Naive thymus-derived CD4-positive, alpha-beta T cell (primary cell): ENCODE data around the gene DCBLD1. TPM values are rescaled to one million over a fixed set of nuclear protein-coding genes. Genes with fewer than 3 reads are reported as not detected.

Experiments
- ATAC-seq: fragments of 150-1000 bp; cut with Tn5 transposase; 2 replicates; pipeline ENCODE4 v1.10.0; 2021; ENCODE audit warnings: mild to moderate bottlenecking, moderate library complexity
- CTCF ChIA-PET: fragments of 350-600 bp; sonication (Branson Sonifier 250); formaldehyde crosslinking; loops from one replicate; lab custom pipeline; 2021; ENCODE audit warnings: antibody characterized with exemption; lab: Charles Lee
- POLR2A ChIA-PET: fragments of 350-600 bp; sonication (Branson Sonifier 250); formaldehyde crosslinking; loops from one replicate; lab custom pipeline; 2021; ENCODE audit warnings: antibody characterized with exemption, inconsistent platforms; lab: Charles Lee
- DNase-seq, 9 donors: peaks; one replicate each; pipeline versions ENCODE4 v3.0.0 to v3.0.0-alpha.2; 2020 to 2022; ENCODE audit warnings: mixed read lengths in 1 of 9
- H3K27ac ChIP-seq: one replicate; pipeline ENCODE4 v1.7.0; 2013; ENCODE audit warnings: mild to moderate bottlenecking, low read depth, low read length, moderate library complexity
- H3K27me3 ChIP-seq, 2 donors: one replicate each; pipeline ENCODE4 v1.7.0; 2013; ENCODE audit warnings: low read length in 2 of 2, mild to moderate bottlenecking in 2 of 2, moderate library complexity in 2 of 2; ENCODE audit not compliant: control insufficient read depth in 2 of 2, insufficient read depth in 2 of 2
- H3K36me3 ChIP-seq, 3 experiments: 1 replicate in 2 of 3; 2 replicates in 1 of 3; pipeline ENCODE4 v1.7.0; 2013; ENCODE audit warnings: low read length in 3 of 3, mild to moderate bottlenecking in 3 of 3, moderate library complexity in 1 of 3; ENCODE audit not compliant: insufficient read depth in 3 of 3, control insufficient read depth in 2 of 3
- H3K4me1 ChIP-seq, 2 donors: one replicate each; pipeline ENCODE4 v1.7.0; 2013; ENCODE audit warnings: low read length in 2 of 2, mild to moderate bottlenecking in 2 of 2, moderate library complexity in 1 of 2; ENCODE audit not compliant: control insufficient read depth in 2 of 2, insufficient read depth in 2 of 2
- H3K4me3 ChIP-seq: 2 replicates; pipeline ENCODE4 v1.7.0; 2013; ENCODE audit warnings: mild to moderate bottlenecking, low read length
- H3K9me3 ChIP-seq, 3 experiments: 1 replicate in 2 of 3; 2 replicates in 1 of 3; pipeline ENCODE4 v1.7.0; 2013; ENCODE audit warnings: low read length in 3 of 3; ENCODE audit not compliant: control insufficient read depth in 2 of 3
- H3K27ac Mint-ChIP-seq, 9 donors: one replicate each; pipeline ENCODE4 v1.8.0; 2020 to 2022; ENCODE audit warnings: mixed read lengths in 9 of 9, mild to moderate bottlenecking in 8 of 9, moderate library complexity in 5 of 9, inconsistent platforms in 2 of 9
- H3K27me3 Mint-ChIP-seq, 5 donors: one replicate each; pipeline ENCODE4 v1.8.0; 2021 to 2022; ENCODE audit warnings: mixed read lengths in 5 of 5, mild to moderate bottlenecking in 1 of 5
- H3K36me3 Mint-ChIP-seq, 5 donors: one replicate each; pipeline ENCODE4 v1.8.0; 2020 to 2022; ENCODE audit warnings: mixed read lengths in 5 of 5, mild to moderate bottlenecking in 3 of 5, inconsistent platforms in 1 of 5
- H3K4me1 Mint-ChIP-seq, 7 donors: one replicate each; pipeline ENCODE4 v1.8.0; 2020 to 2022; ENCODE audit warnings: mixed read lengths in 7 of 7, mild to moderate bottlenecking in 3 of 7, inconsistent platforms in 1 of 7
- H3K4me3 Mint-ChIP-seq, 10 donors: one replicate each; pipeline ENCODE4 v1.8.0; 2020 to 2022; ENCODE audit warnings: mild to moderate bottlenecking in 10 of 10, mixed read lengths in 10 of 10, moderate library complexity in 6 of 10, inconsistent platforms in 2 of 10
- H3K9me3 Mint-ChIP-seq, 11 donors: one replicate each; pipeline ENCODE4 v1.8.0; 2020 to 2022; ENCODE audit warnings: mixed read lengths in 11 of 11, mild to moderate bottlenecking in 4 of 11, inconsistent platforms in 1 of 11, moderate library complexity in 1 of 11
- intact Hi-C, 2 donors: fragments of 100-400 bp; cut with micrococcal nuclease; formaldehyde crosslinking; loops; one replicate each; pipeline ENCODE4 v1.15.1; 2023
- polyA plus RNA-seq, 2 donors: library from polyadenylated mRNA; unstranded; fragments of 300-500 nt; fragmentation: Illumina TruSeq; gene quantifications; one replicate each; pipeline ENCODE4 v1.2.3, GENCODE V29; 2021
- total RNA-seq, 6 experiments: library from RNA in 5 of 6; stranded (reverse) in 5 of 6; gene quantifications; 1 replicate in 5 of 6; 2 replicates in 1 of 6; pipeline ENCODE4 v1.2.3 and lab custom pipeline; 2021 to 2026

DCBLD1 gene
- total and polyA plus RNA-seq, 7 experiments from 2014 or later = 1.2 to 7.6 (median 4.4) TPM

- Histone ChIP-seq H3K4me3 (no peak overlapping the region), H3K27me3 (no peaks in the 10 kb centered on the region), H3K36me3 (no peaks in the 10 kb centered on the region), H3K27ac (no peak overlapping the region), H3K4me1 (no peaks in the 10 kb centered on the region), H3K9me3 (no peaks in the 10 kb centered on the region)
- Mint-ChIP-seq H3K4me1 (peaks cover 0 to 20% (median 0%) of the 10 kb centered on the region in 7 donors), H3K9me3 (no peaks in the 10 kb centered on the region), H3K4me3 (no peak overlapping the region), H3K36me3 (no peaks in the 10 kb centered on the region), H3K27me3 (no peaks in the 10 kb centered on the region), H3K27ac (no peak overlapping the region)
- ATAC-seq (no peak), DNase-seq (no peak)
- intact Hi-C loops = no loop called here
- ChIA-PET POLR2A (no interaction called here), CTCF (no interaction called here)
Measured at GRCh38 chr6:117498159-117498558, 15.7 kb downstream of the DCBLD1 start.

GRCh38 chr6:117501722-117502121 lies 19.2 kb downstream of the DCBLD1 start:
- POLR2A ChIA-PET = no interaction called here
- no peak for ATAC-seq
- Histone ChIP-seq H3K27ac (no peak overlapping the region), H3K4me3 (no peak overlapping the region), H3K36me3 (no peaks in the 10 kb centered on the region), H3K27me3 (no peaks in the 10 kb centered on the region), H3K9me3 (no peaks in the 10 kb centered on the region), H3K4me1 (no peaks in the 10 kb centered on the region)
- Mint-ChIP-seq H3K27me3 (no peaks in the 10 kb centered on the region), H3K36me3 (peaks cover 0 to 4% (median 0%) of the 10 kb centered on the region in 5 donors), H3K4me3 (no peak overlapping the region), H3K27ac (no peak overlapping the region), H3K9me3 (no peaks in the 10 kb centered on the region), H3K4me1 (peaks cover 0 to 7% (median 0%) of the 10 kb centered on the region in 7 donors)
- intact Hi-C loops = no loop called here
- no peak for DNase-seq
- CTCF ChIA-PET = no interaction called here

- Mint-ChIP-seq H3K27ac (no peak overlapping the region), H3K36me3 (peaks cover 0 to 4% (median 0%) of the 10 kb centered on the region in 5 donors), H3K4me1 (peaks cover 0 to 6% (median 0%) of the 10 kb centered on the region in 7 donors), H3K9me3 (no peaks in the 10 kb centered on the region), H3K27me3 (no peaks in the 10 kb centered on the region), H3K4me3 (no peak overlapping the region)
- ATAC-seq (no peak), DNase-seq (no peak)
- H3K4me1 ChIP-seq = no peaks in the 10 kb centered on the region
- no peak overlapping the region for H3K4me3 ChIP-seq
- H3K9me3 ChIP-seq = no peaks in the 10 kb centered on the region
- CTCF ChIA-PET = no interaction called here
- intact Hi-C loops = no loop called here
- no peak overlapping the region for H3K27ac ChIP-seq
- POLR2A ChIA-PET = no interaction called here
- no peaks in the 10 kb centered on the region for H3K36me3 ChIP-seq
- H3K27me3 ChIP-seq = no peaks in the 10 kb centered on the region
Measured at GRCh38 chr6:117502580-117502979, 20.1 kb downstream of the DCBLD1 start.

- Mint-ChIP-seq H3K36me3 (peaks cover 0 to 4% (median 0%) of the 10 kb centered on the region in 5 donors), H3K9me3 (no peaks in the 10 kb centered on the region), H3K4me3 (no peak overlapping the region), H3K4me1 (peaks cover 0 to 4% (median 0%) of the 10 kb centered on the region in 7 donors), H3K27ac (no peak overlapping the region), H3K27me3 (no peaks in the 10 kb centered on the region)
- no peak overlapping the region for H3K27ac ChIP-seq
- POLR2A ChIA-PET = no interaction called here
- no peaks in the 10 kb centered on the region for H3K27me3 ChIP-seq
- intact Hi-C loops = no loop called here
- H3K36me3 ChIP-seq = no peaks in the 10 kb centered on the region
- H3K9me3 ChIP-seq = no peaks in the 10 kb centered on the region
- DNase-seq (no peak), ATAC-seq (no peak)
- no peaks in the 10 kb centered on the region for H3K4me1 ChIP-seq
- CTCF ChIA-PET = no interaction called here
- H3K4me3 ChIP-seq = no peak overlapping the region
Measured at GRCh38 chr6:117503211-117503610, 20.7 kb downstream of the DCBLD1 start.

- no peak overlapping the region for H3K27ac ChIP-seq
- CTCF ChIA-PET = no interaction called here
- H3K4me3 ChIP-seq = no peak overlapping the region
- intact Hi-C loops = no loop called here
- H3K27me3 ChIP-seq = no peaks in the 10 kb centered on the region
- H3K4me3 Mint-ChIP-seq = no peak overlapping the region
- ATAC-seq (no peak), DNase-seq (no peak)
- H3K9me3 ChIP-seq = no peaks in the 10 kb centered on the region
- no peaks in the 10 kb centered on the region for H3K9me3 Mint-ChIP-seq
- POLR2A ChIA-PET = no interaction called here
- peaks cover 0 to 4% (median 0%) of the 10 kb centered on the region in 5 donors for H3K27me3 Mint-ChIP-seq
- H3K36me3 ChIP-seq = no peaks in the 10 kb centered on the region
- H3K36me3 Mint-ChIP-seq = peaks cover 0 to 4% (median 0%) of the 10 kb centered on the region in 5 donors
- H3K27ac Mint-ChIP-seq = no peak overlapping the region
- H3K4me1 Mint-ChIP-seq = no peaks in the 10 kb centered on the region
- no peaks in the 10 kb centered on the region for H3K4me1 ChIP-seq
Measured at GRCh38 chr6:117504478-117505144, 22.1 kb downstream of the DCBLD1 start.

GRCh38 chr6:117505311-117505710 lies 22.8 kb downstream of the DCBLD1 start:
- intact Hi-C loops = no loop called here
- Mint-ChIP-seq H3K27me3 (peaks cover 0 to 8% (median 2%) of the 10 kb centered on the region in 5 donors), H3K4me1 (no peaks in the 10 kb centered on the region), H3K4me3 (no peak overlapping the region), H3K27ac (no peak overlapping the region), H3K9me3 (peaks cover 0 to 1% (median 0%) of the 10 kb centered on the region in 11 donors), H3K36me3 (peaks cover 0 to 4% (median 0%) of the 10 kb centered on the region in 5 donors)
- ATAC-seq (no peak), DNase-seq (no peak)
- no peak overlapping the region for H3K27ac ChIP-seq
- POLR2A ChIA-PET = interaction anchor here (0.7 kb wide), 1 partner anchor 46 kb away, joined by 4 read pairs; no protein-coding TSS in a partner anchor
- no peaks in the 10 kb centered on the region for H3K9me3 ChIP-seq
- no peak overlapping the region for H3K4me3 ChIP-seq
- H3K27me3 ChIP-seq = no peaks in the 10 kb centered on the region
- H3K36me3 ChIP-seq = no peaks in the 10 kb centered on the region
- H3K4me1 ChIP-seq = no peaks in the 10 kb centered on the region
- CTCF ChIA-PET = no interaction called here
